ENCODE measurements around the gene WDR87.
"Not testable (repeated sequence)": the region's sequence is repeated elsewhere in the genome, so short reads cannot be mapped to it uniquely, and the experiment has no call there.

Gene WDR87

GRCh38 chr19:37876032-37876431 is 30.4 kb downstream of the WDR87 start:
- FAIRE-seq: no peak

- FAIRE-seq: no peak
Measured at GRCh38 chr19:37874784-37875183, 31.6 kb downstream of the WDR87 start.

GRCh38 chr19:37872383-37872782 is 34.0 kb downstream of the WDR87 start:
- no peak for FAIRE-seq

GRCh38 chr19:37869766-37870340 is 36.5 kb downstream of the WDR87 start:
- no peak for FAIRE-seq

- FAIRE-seq: no peak
Measured at GRCh38 chr19:37867831-37868230, 38.6 kb downstream of the WDR87 start.

GRCh38 chr19:37865930-37866329 is 40.5 kb downstream of the WDR87 start:
- FAIRE-seq: not testable (repeated sequence)

GRCh38 chr19:37864501-37864900 is 41.9 kb downstream of the WDR87 start:
- FAIRE-seq: no peak

- no peak for FAIRE-seq
Measured at GRCh38 chr19:37855098-37855497, 51.3 kb downstream of the WDR87 start.

GRCh38 chr19:37845932-37846331 is 60.5 kb downstream of the WDR87 start:
- no peak for FAIRE-seq

Measured in islet of Langerhans (tissue), 1 donor.